ENCODE results near the gene GGT1.
"Not testable (repeated sequence)": the region's sequence is repeated elsewhere in the genome, so short reads cannot be mapped to it uniquely, and the experiment has no call there.

Gene GGT1

DNA sequence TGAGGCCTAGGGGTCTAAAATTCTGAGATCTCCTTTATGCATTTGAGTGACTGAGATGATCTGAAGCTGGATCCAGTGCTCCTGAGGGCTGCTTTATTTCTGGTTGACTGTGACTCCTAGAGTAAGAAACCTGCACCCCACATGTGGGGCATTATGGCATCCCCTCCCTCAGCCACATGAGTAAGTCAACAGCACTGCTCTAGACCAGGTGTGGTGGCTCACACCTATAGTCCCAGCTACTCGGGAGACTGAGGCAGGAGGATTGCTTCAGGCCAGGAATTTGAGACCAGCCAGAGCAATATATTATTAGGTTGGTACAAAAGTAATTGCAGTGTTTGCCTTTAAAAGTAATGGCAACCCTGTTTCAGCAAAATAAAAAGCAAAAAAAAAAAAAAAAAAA lies 39.3 kb downstream of the GGT1 start:
- not testable (repeated sequence) for DNase-seq

DNA sequence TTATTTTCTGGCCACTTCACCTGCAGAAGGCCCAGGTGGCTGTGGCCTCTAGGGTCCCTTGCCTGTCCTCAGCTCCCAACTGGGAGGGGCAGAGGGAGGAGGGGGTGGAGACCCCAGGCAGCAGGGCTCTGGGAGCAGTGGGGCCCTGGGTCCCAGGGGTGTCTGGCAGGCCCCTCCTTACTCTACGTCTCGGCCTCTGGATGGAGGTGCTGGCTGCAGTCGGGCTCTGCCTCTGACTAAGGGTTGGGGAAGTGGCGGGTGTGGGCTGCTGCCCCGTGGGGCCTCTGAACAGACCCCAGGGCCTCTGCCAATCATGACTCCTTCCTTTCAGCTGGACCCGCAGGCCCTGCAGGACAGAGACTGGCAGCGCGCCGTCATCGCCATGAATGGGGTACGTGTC lies 41.4 kb downstream of the GGT1 start:
- not testable (repeated sequence) for DNase-seq

DNA sequence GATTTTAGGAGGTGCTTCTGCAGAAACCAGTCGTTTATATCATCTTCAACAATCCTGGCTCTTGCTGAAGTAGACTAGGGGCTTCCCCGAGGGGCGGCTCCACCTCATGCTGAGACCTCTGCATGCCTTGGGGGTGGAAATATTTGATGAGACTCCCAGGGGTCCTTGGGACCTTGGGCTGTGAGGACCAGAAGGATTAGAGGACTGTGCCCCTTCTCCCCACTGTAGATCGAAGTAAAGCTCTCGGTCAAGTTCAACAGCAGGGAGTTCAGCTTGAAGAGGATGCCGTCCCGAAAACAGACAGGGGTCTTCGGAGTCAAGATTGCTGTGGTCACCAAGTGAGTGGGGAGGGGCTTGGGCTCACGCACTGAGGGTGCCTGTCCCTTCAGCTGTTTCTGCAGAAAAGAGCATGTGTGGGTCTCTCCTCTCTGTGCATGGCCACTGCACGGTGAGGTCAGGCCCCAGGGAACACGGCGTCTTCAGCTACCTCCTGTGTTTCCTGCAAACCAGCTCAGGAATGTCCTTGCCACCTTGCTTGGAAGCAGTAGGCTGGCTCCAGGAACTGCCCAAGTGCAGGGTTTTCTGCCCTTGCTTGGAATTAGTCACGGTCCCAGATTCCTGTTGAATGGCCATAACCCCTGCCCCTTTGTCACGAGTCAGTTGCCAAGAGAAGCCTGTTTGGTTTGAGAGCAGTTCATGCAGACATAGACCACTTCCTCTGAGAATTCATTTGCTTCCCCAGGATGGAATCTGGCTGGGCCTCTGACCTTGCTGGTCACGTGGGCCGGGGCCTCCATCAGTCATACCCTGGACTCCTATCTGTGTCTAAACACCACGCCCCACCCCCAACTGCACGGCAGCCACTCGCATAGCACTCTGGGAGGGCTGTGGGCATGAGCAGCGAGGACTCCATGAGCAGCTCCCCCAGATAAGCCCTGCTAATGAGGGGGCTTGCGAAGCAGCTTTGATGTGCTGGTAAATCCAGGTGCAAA lies 42.7 kb downstream of the GGT1 start:
- not testable (repeated sequence) for DNase-seq

DNA sequence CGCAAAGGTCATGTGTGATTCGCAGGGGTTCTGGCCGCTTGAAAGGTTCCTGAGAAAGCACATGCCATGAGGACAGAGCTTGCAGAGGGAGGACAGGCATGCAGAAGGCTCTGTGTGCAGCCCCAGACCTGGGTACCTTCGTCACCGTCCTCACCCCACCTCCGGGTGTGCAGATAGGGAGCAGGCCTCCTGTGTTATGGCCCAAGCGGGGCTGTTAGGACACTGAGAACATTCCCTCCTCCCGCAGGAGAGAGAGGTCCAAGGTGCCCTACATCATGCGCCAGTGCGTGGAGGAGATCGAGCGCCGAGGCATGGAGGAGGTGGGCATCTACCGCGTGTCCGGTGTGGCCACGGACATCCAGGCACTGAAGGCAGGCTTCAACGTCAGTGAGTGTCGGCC lies 43.8 kb downstream of the GGT1 start:
- not testable (repeated sequence) for DNase-seq

DNA sequence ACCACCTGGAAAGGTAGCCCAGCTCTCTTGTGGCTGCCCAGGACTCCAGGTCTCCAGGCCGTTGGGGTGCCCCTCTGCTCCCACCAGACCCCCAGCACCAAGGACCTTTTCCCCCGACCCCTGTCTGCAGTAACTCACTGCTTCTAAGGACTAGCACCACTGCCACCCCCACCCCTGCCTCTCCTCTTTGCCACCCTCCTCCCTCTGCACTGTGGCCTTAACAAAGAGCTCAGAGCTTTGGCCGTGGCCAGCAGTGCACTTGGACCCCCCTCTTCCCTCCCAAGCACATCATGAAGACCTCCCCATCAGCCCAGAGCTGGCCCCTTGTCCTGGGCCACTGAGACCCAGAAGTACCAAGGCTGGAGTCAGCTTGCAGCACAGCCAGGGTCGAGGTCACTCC lies 46.4 kb downstream of the GGT1 start:
- not testable (repeated sequence) for DNase-seq

DNA sequence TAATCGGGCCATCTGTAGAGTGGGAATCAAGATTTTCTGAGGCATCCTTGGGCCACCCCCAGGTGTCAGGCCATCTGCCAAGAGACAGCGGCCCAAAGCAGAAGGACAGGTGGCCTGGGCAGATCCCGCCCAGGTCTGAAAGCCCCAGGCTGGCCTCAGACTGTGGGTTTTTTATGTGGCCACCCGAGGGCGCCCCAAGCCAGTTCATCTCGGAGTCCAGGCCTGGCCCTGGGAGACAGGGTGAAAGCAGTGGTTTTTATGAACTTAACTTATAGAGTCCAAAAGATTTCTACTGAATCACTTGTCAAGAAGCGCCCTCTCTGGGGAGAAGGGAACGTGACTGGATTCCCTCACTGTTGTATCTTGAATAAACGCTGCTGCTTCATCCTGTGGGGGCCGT lies 47.9 kb downstream of the GGT1 start:
- DNase-seq, result not testable (repeated sequence)

DNA sequence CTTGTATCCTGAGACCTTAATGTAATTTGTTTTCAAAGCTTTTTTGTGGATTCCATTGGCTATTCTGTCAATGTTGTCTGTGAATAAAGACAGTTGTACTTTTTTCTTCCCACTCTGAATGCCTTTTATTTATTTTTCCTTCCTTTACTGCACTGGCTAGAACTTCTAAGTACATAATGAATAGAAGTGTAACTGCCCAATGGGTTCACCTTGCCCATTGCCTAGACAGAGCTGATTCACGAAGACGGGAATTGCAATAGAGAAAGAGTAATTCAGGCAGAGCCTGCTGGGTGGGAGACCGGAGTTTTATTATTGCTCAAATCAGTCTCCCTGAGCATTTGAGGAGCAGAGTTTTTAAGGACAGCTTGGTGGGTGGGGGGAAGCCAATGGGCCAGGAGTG lies 62.4 kb downstream of the GGT1 start:
- DNase-seq, result not testable (repeated sequence)

DNA sequence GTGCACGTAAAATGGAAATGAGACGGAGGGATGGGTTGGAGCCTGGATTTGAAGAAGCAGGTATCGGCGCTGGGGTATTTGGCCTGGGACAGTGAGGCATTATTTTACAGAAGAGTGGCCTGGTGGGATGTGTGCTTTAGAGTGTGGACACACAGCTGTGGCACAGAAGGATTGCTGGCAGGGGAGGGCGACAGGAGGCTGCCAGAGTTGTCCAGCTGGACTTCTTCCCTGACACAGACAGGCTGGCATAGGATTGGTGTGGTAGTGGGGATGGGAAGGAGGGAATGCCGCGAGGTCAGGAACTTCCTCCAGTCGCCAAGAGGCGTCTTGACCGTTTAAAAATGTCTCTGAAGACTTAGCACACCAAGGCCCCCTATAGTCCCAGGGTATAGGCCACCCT lies 64.9 kb downstream of the GGT1 start:
- DNase-seq, result not testable (repeated sequence)

DNA sequence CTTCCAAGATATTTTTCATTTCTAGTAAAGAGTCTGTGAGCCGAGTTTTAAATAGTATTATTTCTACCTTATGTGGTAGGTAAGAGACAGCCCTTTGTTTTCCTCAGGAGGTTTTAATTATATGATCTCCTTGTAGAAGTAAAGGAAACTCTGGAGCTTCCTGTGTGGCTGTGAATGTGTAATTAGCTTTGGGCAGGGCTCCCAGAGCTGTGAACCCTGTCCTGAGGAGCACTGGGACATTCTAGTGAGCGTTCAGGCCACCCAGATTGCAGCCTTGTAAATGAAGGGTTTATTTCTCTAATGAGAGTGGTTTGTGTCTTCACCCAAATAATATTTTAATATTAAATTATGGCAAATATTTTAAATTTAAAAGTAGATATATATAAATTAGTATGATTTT lies 69.5 kb downstream of the GGT1 start:
- not testable (repeated sequence) for DNase-seq
